ENCODE results near the gene SUV39H1. TPM values are rescaled to one million over a fixed set of nuclear protein-coding genes. Genes with fewer than 3 reads are reported as not detected.

The SUV39H1 gene
- total RNA-seq, 1 experiment from 2014 or later, result 16.5 TPM

DNA sequence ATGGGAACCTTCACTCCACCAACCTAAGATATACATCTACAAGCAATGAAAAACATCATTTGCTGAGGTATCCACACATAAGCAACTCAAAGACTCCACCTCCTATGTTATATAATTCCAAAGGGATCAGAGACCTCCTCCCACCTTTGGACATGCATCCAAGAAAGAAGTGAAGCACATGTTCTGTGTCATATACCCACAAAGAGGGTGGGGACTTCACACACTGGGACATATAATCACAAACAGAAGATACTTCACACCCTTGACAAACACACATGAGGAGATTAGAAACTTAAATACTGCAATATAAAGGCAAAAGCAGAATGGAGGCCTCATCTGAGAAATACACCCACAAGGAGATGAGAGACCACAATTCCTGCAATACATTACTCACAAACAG is 25.4 kb downstream of the SUV39H1 start:
- POLR2A ChIA-PET, result no interaction called here
- ATAC-seq, result no peak
- H3K9me3 Mint-ChIP-seq, result no peaks in the 10 kb centered on the region

More for the DNA sequence above, 25.4 kb downstream of the SUV39H1 start:
- no peak for DNase-seq (ENCODE audit: low spot score)
- no peak for TF ChIP-seq ZNF671 (CRISPR knock-in tag; IDR thresholded peaks at IDR 0.05)
- TF ChIP-seq, protein P1, sequence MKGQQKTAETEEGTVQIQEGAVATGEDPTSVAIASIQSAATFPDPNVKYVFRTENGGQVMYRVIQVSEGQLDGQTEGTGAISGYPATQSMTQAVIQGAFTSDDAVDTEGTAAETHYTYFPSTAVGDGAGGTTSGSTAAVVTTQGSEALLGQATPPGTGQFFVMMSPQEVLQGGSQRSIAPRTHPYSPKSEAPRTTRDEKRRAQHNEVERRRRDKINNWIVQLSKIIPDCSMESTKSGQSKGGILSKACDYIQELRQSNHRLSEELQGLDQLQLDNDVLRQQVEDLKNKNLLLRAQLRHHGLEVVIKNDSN (CRISPR knock-in tag; IDR thresholded peaks at IDR 0.05), result no peak
- TF ChIP-seq, protein P2, sequence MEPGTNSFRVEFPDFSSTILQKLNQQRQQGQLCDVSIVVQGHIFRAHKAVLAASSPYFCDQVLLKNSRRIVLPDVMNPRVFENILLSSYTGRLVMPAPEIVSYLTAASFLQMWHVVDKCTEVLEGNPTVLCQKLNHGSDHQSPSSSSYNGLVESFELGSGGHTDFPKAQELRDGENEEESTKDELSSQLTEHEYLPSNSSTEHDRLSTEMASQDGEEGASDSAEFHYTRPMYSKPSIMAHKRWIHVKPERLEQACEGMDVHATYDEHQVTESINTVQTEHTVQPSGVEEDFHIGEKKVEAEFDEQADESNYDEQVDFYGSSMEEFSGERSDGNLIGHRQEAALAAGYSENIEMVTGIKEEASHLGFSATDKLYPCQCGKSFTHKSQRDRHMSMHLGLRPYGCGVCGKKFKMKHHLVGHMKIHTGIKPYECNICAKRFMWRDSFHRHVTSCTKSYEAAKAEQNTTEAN (CRISPR knock-in tag; IDR thresholded peaks at IDR 0.05), result no peak
- TF ChIP-seq ATF1 (CRISPR knock-in tag; IDR thresholded peaks at IDR 0.05), result no peak
- no peak for TF ChIP-seq JAZF1 (CRISPR knock-in tag; IDR thresholded peaks at IDR 0.05)
- TF ChIP-seq SOX15 (CRISPR knock-in tag; IDR thresholded peaks at IDR 0.05), result no peak
- TF ChIP-seq, protein P3, sequence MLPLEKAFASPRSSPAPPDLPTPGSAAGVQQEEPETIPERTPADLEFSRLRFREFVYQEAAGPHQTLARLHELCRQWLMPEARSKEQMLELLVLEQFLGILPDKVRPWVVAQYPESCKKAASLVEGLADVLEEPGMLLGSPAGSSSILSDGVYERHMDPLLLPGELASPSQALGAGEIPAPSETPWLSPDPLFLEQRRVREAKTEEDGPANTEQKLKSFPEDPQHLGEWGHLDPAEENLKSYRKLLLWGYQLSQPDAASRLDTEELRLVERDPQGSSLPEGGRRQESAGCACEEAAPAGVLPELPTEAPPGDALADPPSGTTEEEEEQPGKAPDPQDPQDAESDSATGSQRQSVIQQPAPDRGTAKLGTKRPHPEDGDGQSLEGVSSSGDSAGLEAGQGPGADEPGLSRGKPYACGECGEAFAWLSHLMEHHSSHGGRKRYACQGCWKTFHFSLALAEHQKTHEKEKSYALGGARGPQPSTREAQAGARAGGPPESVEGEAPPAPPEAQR (CRISPR knock-in tag; IDR thresholded peaks at IDR 0.05), result no peak
- no peak for TF ChIP-seq TEAD4 (CRISPR knock-in tag; IDR thresholded peaks at IDR 0.05)
- TF ChIP-seq NR3C1 (CRISPR knock-in tag; conservative IDR thresholded peaks at IDR 0.05; ENCODE audit: low read depth), result no peak
- TF ChIP-seq ETV6 (CRISPR knock-in tag; IDR thresholded peaks at IDR 0.05), result no peak
- no peak for TF ChIP-seq SP1 (CRISPR knock-in tag; conservative IDR thresholded peaks at IDR 0.05)
- TF ChIP-seq, protein P4, sequence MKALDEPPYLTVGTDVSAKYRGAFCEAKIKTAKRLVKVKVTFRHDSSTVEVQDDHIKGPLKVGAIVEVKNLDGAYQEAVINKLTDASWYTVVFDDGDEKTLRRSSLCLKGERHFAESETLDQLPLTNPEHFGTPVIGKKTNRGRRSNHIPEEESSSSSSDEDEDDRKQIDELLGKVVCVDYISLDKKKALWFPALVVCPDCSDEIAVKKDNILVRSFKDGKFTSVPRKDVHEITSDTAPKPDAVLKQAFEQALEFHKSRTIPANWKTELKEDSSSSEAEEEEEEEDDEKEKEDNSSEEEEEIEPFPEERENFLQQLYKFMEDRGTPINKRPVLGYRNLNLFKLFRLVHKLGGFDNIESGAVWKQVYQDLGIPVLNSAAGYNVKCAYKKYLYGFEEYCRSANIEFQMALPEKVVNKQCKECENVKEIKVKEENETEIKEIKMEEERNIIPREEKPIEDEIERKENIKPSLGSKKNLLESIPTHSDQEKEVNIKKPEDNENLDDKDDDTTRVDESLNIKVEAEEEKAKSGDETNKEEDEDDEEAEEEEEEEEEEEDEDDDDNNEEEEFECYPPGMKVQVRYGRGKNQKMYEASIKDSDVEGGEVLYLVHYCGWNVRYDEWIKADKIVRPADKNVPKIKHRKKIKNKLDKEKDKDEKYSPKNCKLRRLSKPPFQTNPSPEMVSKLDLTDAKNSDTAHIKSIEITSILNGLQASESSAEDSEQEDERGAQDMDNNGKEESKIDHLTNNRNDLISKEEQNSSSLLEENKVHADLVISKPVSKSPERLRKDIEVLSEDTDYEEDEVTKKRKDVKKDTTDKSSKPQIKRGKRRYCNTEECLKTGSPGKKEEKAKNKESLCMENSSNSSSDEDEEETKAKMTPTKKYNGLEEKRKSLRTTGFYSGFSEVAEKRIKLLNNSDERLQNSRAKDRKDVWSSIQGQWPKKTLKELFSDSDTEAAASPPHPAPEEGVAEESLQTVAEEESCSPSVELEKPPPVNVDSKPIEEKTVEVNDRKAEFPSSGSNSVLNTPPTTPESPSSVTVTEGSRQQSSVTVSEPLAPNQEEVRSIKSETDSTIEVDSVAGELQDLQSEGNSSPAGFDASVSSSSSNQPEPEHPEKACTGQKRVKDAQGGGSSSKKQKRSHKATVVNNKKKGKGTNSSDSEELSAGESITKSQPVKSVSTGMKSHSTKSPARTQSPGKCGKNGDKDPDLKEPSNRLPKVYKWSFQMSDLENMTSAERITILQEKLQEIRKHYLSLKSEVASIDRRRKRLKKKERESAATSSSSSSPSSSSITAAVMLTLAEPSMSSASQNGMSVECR (CRISPR knock-in tag; IDR thresholded peaks at IDR 0.05; ENCODE audit: borderline replicate concordance), result no peak
- TF ChIP-seq, protein P5, sequence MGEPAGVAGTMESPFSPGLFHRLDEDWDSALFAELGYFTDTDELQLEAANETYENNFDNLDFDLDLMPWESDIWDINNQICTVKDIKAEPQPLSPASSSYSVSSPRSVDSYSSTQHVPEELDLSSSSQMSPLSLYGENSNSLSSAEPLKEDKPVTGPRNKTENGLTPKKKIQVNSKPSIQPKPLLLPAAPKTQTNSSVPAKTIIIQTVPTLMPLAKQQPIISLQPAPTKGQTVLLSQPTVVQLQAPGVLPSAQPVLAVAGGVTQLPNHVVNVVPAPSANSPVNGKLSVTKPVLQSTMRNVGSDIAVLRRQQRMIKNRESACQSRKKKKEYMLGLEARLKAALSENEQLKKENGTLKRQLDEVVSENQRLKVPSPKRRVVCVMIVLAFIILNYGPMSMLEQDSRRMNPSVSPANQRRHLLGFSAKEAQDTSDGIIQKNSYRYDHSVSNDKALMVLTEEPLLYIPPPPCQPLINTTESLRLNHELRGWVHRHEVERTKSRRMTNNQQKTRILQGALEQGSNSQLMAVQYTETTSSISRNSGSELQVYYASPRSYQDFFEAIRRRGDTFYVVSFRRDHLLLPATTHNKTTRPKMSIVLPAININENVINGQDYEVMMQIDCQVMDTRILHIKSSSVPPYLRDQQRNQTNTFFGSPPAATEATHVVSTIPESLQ (CRISPR knock-in tag; IDR thresholded peaks at IDR 0.05), result no peak
- TF ChIP-seq, protein P6, sequence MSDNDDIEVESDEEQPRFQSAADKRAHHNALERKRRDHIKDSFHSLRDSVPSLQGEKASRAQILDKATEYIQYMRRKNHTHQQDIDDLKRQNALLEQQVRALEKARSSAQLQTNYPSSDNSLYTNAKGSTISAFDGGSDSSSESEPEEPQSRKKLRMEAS (CRISPR knock-in tag; IDR thresholded peaks at IDR 0.05), result no peak
- TF ChIP-seq, protein P7, sequence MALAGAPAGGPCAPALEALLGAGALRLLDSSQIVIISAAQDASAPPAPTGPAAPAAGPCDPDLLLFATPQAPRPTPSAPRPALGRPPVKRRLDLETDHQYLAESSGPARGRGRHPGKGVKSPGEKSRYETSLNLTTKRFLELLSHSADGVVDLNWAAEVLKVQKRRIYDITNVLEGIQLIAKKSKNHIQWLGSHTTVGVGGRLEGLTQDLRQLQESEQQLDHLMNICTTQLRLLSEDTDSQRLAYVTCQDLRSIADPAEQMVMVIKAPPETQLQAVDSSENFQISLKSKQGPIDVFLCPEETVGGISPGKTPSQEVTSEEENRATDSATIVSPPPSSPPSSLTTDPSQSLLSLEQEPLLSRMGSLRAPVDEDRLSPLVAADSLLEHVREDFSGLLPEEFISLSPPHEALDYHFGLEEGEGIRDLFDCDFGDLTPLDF (CRISPR knock-in tag; IDR thresholded peaks at IDR 0.05), result no peak
- TF ChIP-seq, protein P8, sequence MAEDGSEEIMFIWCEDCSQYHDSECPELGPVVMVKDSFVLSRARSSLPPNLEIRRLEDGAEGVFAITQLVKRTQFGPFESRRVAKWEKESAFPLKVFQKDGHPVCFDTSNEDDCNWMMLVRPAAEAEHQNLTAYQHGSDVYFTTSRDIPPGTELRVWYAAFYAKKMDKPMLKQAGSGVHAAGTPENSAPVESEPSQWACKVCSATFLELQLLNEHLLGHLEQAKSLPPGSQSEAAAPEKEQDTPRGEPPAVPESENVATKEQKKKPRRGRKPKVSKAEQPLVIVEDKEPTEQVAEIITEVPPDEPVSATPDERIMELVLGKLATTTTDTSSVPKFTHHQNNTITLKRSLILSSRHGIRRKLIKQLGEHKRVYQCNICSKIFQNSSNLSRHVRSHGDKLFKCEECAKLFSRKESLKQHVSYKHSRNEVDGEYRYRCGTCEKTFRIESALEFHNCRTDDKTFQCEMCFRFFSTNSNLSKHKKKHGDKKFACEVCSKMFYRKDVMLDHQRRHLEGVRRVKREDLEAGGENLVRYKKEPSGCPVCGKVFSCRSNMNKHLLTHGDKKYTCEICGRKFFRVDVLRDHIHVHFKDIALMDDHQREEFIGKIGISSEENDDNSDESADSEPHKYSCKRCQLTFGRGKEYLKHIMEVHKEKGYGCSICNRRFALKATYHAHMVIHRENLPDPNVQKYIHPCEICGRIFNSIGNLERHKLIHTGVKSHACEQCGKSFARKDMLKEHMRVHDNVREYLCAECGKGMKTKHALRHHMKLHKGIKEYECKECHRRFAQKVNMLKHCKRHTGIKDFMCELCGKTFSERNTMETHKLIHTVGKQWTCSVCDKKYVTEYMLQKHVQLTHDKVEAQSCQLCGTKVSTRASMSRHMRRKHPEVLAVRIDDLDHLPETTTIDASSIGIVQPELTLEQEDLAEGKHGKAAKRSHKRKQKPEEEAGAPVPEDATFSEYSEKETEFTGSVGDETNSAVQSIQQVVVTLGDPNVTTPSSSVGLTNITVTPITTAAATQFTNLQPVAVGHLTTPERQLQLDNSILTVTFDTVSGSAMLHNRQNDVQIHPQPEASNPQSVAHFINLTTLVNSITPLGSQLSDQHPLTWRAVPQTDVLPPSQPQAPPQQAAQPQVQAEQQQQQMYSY (CRISPR knock-in tag; IDR thresholded peaks at IDR 0.05), result no peak
- no peak for TF ChIP-seq SMAD4 (CRISPR knock-in tag; IDR thresholded peaks at IDR 0.05)
- TF ChIP-seq ZNF263 (CRISPR knock-in tag; IDR thresholded peaks at IDR 0.05; ENCODE audit: low read depth), result no peak
- Mint-ChIP-seq H3K4me1 (no peaks in the 10 kb centered on the region), H3K36me3 (no peaks in the 10 kb centered on the region; the same call in 1 of the 2 replicates), H3K27ac (no peak overlapping the region), H3K4me3 (no peak overlapping the region), H3K27me3 (ENCODE audit: low read depth) (peaks cover 12% of the 10 kb centered on the region)
- CTCF ChIA-PET, result no interaction called here

Data from WTC11 (cell line).